Measurements from ENCODE around the gene TMEM53. TPM values are rescaled to one million over a fixed set of nuclear protein-coding genes. Genes with fewer than 3 reads are reported as not detected.

TMEM53 gene
- total RNA-seq, 2 experiments from 2014 or later: 0.64 to 1.2 TPM

- no peaks in the 10 kb centered on the region for H3K27me3 ChIP-seq (ENCODE audit: control insufficient read depth in 1 of 2, insufficient read depth in 2 of 2, low read length in 2 of 2)
- H3K4me3 ChIP-seq (ENCODE audit: low read length): no peak overlapping the region
- Mint-ChIP-seq H3K4me1 (ENCODE audit: low read depth) (no peaks in the 10 kb centered on the region), H3K36me3 (ENCODE audit: low read depth) (no peaks in the 10 kb centered on the region), H3K27ac (no peak overlapping the region), H3K9me3 (no peaks in the 10 kb centered on the region), H3K27me3 (no peaks in the 10 kb centered on the region), H3K4me3 (no peak overlapping the region)
- DNase-seq: no peak
- no peaks in the 10 kb centered on the region for H3K9me3 ChIP-seq (ENCODE audit: control insufficient read depth in 1 of 2, insufficient read depth in 1 of 2, low read length in 2 of 2)
- ATAC-seq (ENCODE audit: poor library complexity): no peak
- intact Hi-C loops (cut with DNase I, micrococcal nuclease): no loop called here
- no peaks in the 10 kb centered on the region for H3K4me1 ChIP-seq (ENCODE audit: insufficient read depth, low read length)
- H3K27ac ChIP-seq (ENCODE audit: low read depth in 1 of 2, low read length in 2 of 2): no peak overlapping the region
- TF ChIP-seq, protein P1, sequence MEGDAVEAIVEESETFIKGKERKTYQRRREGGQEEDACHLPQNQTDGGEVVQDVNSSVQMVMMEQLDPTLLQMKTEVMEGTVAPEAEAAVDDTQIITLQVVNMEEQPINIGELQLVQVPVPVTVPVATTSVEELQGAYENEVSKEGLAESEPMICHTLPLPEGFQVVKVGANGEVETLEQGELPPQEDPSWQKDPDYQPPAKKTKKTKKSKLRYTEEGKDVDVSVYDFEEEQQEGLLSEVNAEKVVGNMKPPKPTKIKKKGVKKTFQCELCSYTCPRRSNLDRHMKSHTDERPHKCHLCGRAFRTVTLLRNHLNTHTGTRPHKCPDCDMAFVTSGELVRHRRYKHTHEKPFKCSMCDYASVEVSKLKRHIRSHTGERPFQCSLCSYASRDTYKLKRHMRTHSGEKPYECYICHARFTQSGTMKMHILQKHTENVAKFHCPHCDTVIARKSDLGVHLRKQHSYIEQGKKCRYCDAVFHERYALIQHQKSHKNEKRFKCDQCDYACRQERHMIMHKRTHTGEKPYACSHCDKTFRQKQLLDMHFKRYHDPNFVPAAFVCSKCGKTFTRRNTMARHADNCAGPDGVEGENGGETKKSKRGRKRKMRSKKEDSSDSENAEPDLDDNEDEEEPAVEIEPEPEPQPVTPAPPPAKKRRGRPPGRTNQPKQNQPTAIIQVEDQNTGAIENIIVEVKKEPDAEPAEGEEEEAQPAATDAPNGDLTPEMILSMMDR (IDR thresholded peaks at IDR 0.05): no peak
- H3K36me3 ChIP-seq (ENCODE audit: insufficient read depth, low read length): no peaks in the 10 kb centered on the region
- ChIA-PET POLR2A (no interaction called here), CTCF (no interaction called here)
Measured at GRCh38 chr1:44620072-44620471, 54.2 kb downstream of the TMEM53 start.

DNA sequence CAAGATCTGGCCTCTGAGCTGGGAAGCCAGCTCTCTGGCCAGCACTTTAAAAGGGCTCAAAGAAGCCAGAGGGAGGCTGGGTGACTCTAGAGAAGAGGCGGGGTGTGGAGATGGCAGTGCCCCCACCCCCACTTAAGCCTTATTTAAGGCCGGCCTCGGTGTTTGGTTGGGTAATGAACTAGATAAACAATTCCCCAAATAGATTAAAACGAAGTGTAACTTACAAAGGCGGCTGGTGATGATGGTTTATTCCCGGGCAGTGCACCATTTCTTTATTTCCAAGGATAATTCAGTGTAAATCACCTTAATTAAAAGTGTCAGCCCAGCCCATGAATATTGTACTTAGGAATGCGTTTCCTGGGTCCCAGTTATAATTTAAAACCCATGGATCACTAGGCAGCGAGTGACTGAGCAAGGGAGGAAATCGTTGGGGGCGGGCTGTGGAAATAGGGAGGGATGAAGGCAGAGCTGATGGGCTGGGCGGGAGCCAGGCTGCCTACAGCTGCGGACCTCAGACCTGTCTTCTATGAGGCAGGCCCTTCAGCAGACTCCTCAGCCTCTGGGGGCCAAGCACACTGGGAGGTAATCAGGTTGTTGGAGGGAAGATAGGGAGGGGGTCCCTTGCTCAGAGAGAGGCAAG is 54.9 kb downstream of the TMEM53 start:
- no peaks in the 10 kb centered on the region for H3K27me3 ChIP-seq (ENCODE audit: control insufficient read depth in 1 of 2, insufficient read depth in 2 of 2, low read length in 2 of 2)
- TF ChIP-seq, protein P1 (IDR thresholded peaks at IDR 0.05): no peak
- no peak overlapping the region for H3K4me3 ChIP-seq (ENCODE audit: low read length)
- H3K4me1 Mint-ChIP-seq (ENCODE audit: low read depth): no peaks in the 10 kb centered on the region
- H3K9me3 Mint-ChIP-seq: no peaks in the 10 kb centered on the region
- DNase-seq: no peak
- ATAC-seq (ENCODE audit: poor library complexity): no peak
- no peaks in the 10 kb centered on the region for H3K36me3 Mint-ChIP-seq (ENCODE audit: low read depth)
- CTCF ChIA-PET: no interaction called here
- H3K9me3 ChIP-seq (ENCODE audit: control insufficient read depth in 1 of 2, insufficient read depth in 1 of 2, low read length in 2 of 2): no peaks in the 10 kb centered on the region
- no peak overlapping the region for H3K4me3 Mint-ChIP-seq
- H3K27ac Mint-ChIP-seq: no peak overlapping the region
- POLR2A ChIA-PET: interaction anchor here (0.9 kb wide), 1 partner anchor 12 kb away, joined by 3 read pairs; no protein-coding TSS in a partner anchor
- H3K27ac ChIP-seq (ENCODE audit: low read depth in 1 of 2, low read length in 2 of 2): no peak overlapping the region
- no peaks in the 10 kb centered on the region for H3K27me3 Mint-ChIP-seq
- no peaks in the 10 kb centered on the region for H3K36me3 ChIP-seq (ENCODE audit: insufficient read depth, low read length)
- intact Hi-C loops (cut with DNase I, micrococcal nuclease): no loop called here
- H3K4me1 ChIP-seq (ENCODE audit: insufficient read depth, low read length): no peaks in the 10 kb centered on the region

GRCh38 chr1:44617703-44618029 is 56.6 kb downstream of the TMEM53 start:
- H3K4me3 ChIP-seq (ENCODE audit: low read length): no peak overlapping the region
- ATAC-seq (ENCODE audit: poor library complexity) (no peak), DNase-seq (no peak)
- no peaks in the 10 kb centered on the region for H3K4me1 Mint-ChIP-seq (ENCODE audit: low read depth)
- no peak overlapping the region for H3K4me3 Mint-ChIP-seq
- H3K27me3 ChIP-seq (ENCODE audit: control insufficient read depth in 1 of 2, insufficient read depth in 2 of 2, low read length in 2 of 2): no peaks in the 10 kb centered on the region
- no peaks in the 10 kb centered on the region for H3K36me3 Mint-ChIP-seq (ENCODE audit: low read depth)
- no peaks in the 10 kb centered on the region for H3K9me3 Mint-ChIP-seq
- H3K27me3 Mint-ChIP-seq: no peaks in the 10 kb centered on the region
- intact Hi-C loops (cut with DNase I, micrococcal nuclease): no loop called here
- no peaks in the 10 kb centered on the region for H3K9me3 ChIP-seq (ENCODE audit: control insufficient read depth in 1 of 2, insufficient read depth in 1 of 2, low read length in 2 of 2)
- ChIA-PET POLR2A (no interaction called here), CTCF (no interaction called here)
- H3K27ac Mint-ChIP-seq: no peak overlapping the region
- no peaks in the 10 kb centered on the region for H3K4me1 ChIP-seq (ENCODE audit: insufficient read depth, low read length)
- no peak overlapping the region for H3K27ac ChIP-seq (ENCODE audit: low read depth in 1 of 2, low read length in 2 of 2)
- no peaks in the 10 kb centered on the region for H3K36me3 ChIP-seq (ENCODE audit: insufficient read depth, low read length)
- TF ChIP-seq, protein P1 (IDR thresholded peaks at IDR 0.05): no peak

Measured in CD4-positive, alpha-beta T cell (primary cell).